ENCODE measurements around the gene CIB1.

CIB1 gene

DNA sequence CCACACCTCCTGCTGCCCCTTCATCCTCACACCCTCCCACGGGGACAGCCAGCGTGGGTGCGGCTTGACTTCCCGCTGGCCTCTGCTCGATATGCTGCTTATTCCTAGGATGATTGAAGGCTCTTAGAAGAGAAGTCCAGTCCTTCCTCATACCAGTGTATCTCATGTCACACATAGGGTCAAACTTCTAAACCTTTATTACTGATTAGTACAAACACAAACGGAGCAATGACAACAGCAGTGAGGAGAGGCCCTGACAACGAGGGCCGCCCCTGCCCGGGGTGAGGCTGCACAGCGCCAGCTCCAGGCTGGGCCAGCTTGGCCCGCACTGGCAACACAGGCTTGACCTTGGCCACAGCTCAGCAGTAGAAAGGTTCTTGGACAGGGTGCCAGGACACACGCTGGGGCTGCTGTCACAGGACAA lies 3.7 kb downstream of the CIB1 start:
- no peaks in the 10 kb centered on the region for H3K9me3 ChIP-seq (ENCODE audit: control insufficient read depth, low read length)
- peaks cover 35% of the 10 kb centered on the region for H3K36me3 ChIP-seq (ENCODE audit: control insufficient read depth, insufficient read depth, low read length)
- no peaks in the 10 kb centered on the region for H3K27me3 ChIP-seq (replicated peaks; ENCODE audit: control insufficient read depth, insufficient read depth, low read length, poor library complexity, severe bottlenecking)
- H3K4me3 ChIP-seq (ENCODE audit: insufficient read depth, low read depth, low read length, poor library complexity, severe bottlenecking), result no peak overlapping the region
- peaks cover 45% of the 10 kb centered on the region for H3K4me1 ChIP-seq (ENCODE audit: control insufficient read depth, insufficient read depth, low read length, poor library complexity, severe bottlenecking)
- no peak for DNase-seq
- H3K27ac ChIP-seq (ENCODE audit: insufficient read depth, low read length, poor library complexity, severe bottlenecking), result peak overlapping the region; percentile 96

DNA sequence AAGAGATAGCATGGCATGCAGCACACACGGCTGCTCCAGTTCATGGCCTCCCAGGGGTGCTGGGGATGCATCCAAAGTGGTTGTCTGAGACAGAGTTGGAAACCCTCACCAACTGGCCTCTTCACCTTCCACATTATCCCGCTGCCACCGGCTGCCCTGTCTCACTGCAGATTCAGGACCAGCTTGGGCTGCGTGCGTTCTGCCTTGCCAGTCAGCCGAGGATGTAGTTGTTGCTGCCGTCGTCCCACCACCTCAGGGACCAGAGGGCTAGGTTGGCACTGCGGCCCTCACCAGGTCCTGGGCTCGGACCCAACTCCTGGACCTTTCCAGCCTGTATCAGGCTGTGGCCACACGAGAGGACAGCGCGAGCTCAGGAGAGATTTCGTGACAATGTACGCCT lies 4.8 kb downstream of the CIB1 start:
- Histone ChIP-seq H3K9me3 (ENCODE audit: control insufficient read depth, low read length) (no peaks in the 10 kb centered on the region), H3K27ac (ENCODE audit: insufficient read depth, low read length, poor library complexity, severe bottlenecking) (peak overlapping the region; percentile 40), H3K36me3 (ENCODE audit: control insufficient read depth, insufficient read depth, low read length) (peaks cover 41% of the 10 kb centered on the region), H3K4me3 (ENCODE audit: insufficient read depth, low read depth, low read length, poor library complexity, severe bottlenecking) (no peak overlapping the region), H3K27me3 (replicated peaks; ENCODE audit: control insufficient read depth, insufficient read depth, low read length, poor library complexity, severe bottlenecking) (no peaks in the 10 kb centered on the region), H3K4me1 (ENCODE audit: control insufficient read depth, insufficient read depth, low read length, poor library complexity, severe bottlenecking) (peaks cover 36% of the 10 kb centered on the region)
- no peak for DNase-seq

DNA sequence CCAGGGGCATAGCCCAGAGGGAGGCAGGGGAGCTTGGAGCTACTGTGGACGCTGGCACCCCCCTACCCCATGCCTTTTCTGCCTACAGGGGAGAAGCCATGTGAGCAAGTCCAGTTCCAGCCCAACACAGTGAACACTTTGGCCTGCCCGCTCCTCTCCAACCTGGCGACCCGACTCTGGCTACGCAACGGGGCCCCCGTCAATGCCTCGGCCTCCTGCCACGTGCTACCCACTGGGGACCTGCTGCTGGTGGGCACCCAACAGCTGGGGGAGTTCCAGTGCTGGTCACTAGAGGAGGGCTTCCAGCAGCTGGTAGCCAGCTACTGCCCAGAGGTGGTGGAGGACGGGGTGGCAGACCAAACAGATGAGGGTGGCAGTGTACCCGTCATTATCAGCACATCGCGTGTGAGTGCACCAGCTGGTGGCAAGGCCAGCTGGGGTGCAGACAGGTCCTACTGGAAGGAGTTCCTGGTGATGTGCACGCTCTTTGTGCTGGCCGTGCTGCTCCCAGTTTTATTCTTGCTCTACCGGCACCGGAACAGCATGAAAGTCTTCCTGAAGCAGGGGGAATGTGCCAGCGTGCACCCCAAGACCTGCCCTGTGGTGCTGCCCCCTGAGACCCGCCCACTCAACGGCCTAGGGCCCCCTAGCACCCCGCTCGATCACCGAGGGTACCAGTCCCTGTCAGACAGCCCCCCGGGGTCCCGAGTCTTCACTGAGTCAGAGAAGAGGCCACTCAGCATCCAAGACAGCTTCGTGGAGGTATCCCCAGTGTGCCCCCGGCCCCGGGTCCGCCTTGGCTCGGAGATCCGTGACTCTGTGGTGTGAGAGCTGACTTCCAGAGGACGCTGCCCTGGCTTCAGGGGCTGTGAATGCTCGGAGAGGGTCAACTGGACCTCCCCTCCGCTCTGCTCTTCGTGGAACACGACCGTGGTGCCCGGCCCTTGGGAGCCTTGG lies 5.6 kb downstream of the CIB1 start:
- H3K4me3 ChIP-seq (ENCODE audit: insufficient read depth, low read depth, low read length, poor library complexity, severe bottlenecking), result no peak overlapping the region
- peaks cover 41% of the 10 kb centered on the region for H3K36me3 ChIP-seq (ENCODE audit: control insufficient read depth, insufficient read depth, low read length)
- peak overlapping the region; percentile 40 for H3K27ac ChIP-seq (ENCODE audit: insufficient read depth, low read length, poor library complexity, severe bottlenecking)
- DNase-seq, result no peak
- H3K4me1 ChIP-seq (ENCODE audit: control insufficient read depth, insufficient read depth, low read length, poor library complexity, severe bottlenecking), result peaks cover 35% of the 10 kb centered on the region
- H3K9me3 ChIP-seq (ENCODE audit: control insufficient read depth, low read length), result no peaks in the 10 kb centered on the region
- H3K27me3 ChIP-seq (replicated peaks; ENCODE audit: control insufficient read depth, insufficient read depth, low read length, poor library complexity, severe bottlenecking), result no peaks in the 10 kb centered on the region

DNA sequence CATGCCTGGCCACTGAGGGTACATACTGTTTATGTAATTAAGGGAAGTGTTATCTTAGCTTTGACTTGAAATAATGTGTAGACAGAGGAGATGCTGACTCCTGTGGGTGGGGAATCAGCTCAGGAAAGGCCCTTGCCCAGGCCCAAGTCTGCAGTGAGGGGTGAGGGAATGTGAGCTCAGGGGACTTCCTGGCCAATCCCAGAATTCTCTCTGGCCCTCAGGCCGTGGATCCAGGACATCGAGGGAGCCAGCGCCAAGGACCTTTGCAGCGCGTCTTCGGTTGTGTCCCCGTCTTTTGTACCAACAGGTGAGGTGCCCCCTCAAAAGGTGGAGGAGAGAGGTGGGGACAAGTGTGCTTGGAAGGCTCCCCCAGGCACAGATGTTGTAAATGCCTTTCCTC lies 6.4 kb downstream of the CIB1 start:
- peaks cover 28% of the 10 kb centered on the region for H3K4me1 ChIP-seq (ENCODE audit: control insufficient read depth, insufficient read depth, low read length, poor library complexity, severe bottlenecking)
- H3K27ac ChIP-seq (ENCODE audit: insufficient read depth, low read length, poor library complexity, severe bottlenecking), result no peak overlapping the region
- H3K27me3 ChIP-seq (replicated peaks; ENCODE audit: control insufficient read depth, insufficient read depth, low read length, poor library complexity, severe bottlenecking), result no peaks in the 10 kb centered on the region
- DNase-seq, result no peak
- H3K4me3 ChIP-seq (ENCODE audit: insufficient read depth, low read depth, low read length, poor library complexity, severe bottlenecking), result no peak overlapping the region
- H3K9me3 ChIP-seq (ENCODE audit: control insufficient read depth, low read length), result no peaks in the 10 kb centered on the region
- H3K36me3 ChIP-seq (ENCODE audit: control insufficient read depth, insufficient read depth, low read length), result peaks cover 41% of the 10 kb centered on the region

DNA sequence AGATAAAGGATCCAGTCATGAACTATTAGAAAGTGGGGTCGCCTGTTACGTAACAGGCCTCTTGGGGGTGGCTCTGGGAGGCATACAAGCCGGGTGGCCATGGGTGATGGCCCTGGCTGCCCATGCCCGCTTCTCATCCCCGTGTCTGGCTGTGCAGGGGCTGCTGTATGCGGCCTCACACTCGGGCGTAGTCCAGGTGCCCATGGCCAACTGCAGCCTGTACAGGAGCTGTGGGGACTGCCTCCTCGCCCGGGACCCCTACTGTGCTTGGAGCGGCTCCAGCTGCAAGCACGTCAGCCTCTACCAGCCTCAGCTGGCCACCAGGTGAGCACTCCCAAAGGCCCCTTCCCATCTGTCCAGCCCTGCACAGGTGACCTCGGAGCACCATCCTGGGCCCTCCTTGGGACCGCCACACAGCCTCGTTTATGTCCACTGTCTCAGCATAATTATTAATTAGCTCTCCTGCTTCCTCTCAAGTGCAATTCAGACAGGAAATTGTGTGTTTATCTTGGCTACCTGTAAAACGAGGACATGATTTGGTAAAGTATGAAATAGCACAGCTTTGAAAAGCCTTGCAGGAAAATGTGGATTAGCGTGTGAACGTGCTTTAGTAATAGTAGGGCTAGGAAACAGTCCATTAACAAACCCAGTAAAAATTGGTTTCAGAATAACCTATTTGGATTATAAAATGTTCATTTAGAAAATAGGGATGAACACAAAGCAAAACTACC lies 8.1 kb downstream of the CIB1 start:
- peaks cover 12% of the 10 kb centered on the region for H3K4me1 ChIP-seq (ENCODE audit: control insufficient read depth, insufficient read depth, low read length, poor library complexity, severe bottlenecking)
- H3K36me3 ChIP-seq (ENCODE audit: control insufficient read depth, insufficient read depth, low read length), result peaks cover 41% of the 10 kb centered on the region
- H3K4me3 ChIP-seq (ENCODE audit: insufficient read depth, low read depth, low read length, poor library complexity, severe bottlenecking), result no peak overlapping the region
- no peak for DNase-seq
- H3K27me3 ChIP-seq (replicated peaks; ENCODE audit: control insufficient read depth, insufficient read depth, low read length, poor library complexity, severe bottlenecking), result no peaks in the 10 kb centered on the region
- H3K27ac ChIP-seq (ENCODE audit: insufficient read depth, low read length, poor library complexity, severe bottlenecking), result no peak overlapping the region
- H3K9me3 ChIP-seq (ENCODE audit: control insufficient read depth, low read length), result no peaks in the 10 kb centered on the region

DNA sequence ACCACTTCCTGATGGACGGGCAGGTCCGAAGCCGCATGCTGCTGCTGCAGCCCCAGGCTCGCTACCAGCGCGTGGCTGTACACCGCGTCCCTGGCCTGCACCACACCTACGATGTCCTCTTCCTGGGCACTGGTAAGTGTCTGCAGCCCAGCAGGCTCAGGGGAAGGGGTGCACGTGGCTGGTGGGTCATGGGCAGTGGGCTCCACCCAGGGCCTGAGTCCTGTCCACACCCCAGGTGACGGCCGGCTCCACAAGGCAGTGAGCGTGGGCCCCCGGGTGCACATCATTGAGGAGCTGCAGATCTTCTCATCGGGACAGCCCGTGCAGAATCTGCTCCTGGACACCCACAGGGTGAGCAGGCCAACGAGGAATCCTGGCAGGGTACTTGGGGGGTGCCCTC lies 8.7 kb downstream of the CIB1 start:
- no peak overlapping the region for H3K27ac ChIP-seq (ENCODE audit: insufficient read depth, low read length, poor library complexity, severe bottlenecking)
- H3K4me1 ChIP-seq (ENCODE audit: control insufficient read depth, insufficient read depth, low read length, poor library complexity, severe bottlenecking), result peaks cover 6% of the 10 kb centered on the region
- H3K9me3 ChIP-seq (ENCODE audit: control insufficient read depth, low read length), result no peaks in the 10 kb centered on the region
- no peak for DNase-seq
- H3K36me3 ChIP-seq (ENCODE audit: control insufficient read depth, insufficient read depth, low read length), result peaks cover 40% of the 10 kb centered on the region
- H3K27me3 ChIP-seq (replicated peaks; ENCODE audit: control insufficient read depth, insufficient read depth, low read length, poor library complexity, severe bottlenecking), result no peaks in the 10 kb centered on the region
- H3K4me3 ChIP-seq (ENCODE audit: insufficient read depth, low read depth, low read length, poor library complexity, severe bottlenecking), result no peak overlapping the region

DNA sequence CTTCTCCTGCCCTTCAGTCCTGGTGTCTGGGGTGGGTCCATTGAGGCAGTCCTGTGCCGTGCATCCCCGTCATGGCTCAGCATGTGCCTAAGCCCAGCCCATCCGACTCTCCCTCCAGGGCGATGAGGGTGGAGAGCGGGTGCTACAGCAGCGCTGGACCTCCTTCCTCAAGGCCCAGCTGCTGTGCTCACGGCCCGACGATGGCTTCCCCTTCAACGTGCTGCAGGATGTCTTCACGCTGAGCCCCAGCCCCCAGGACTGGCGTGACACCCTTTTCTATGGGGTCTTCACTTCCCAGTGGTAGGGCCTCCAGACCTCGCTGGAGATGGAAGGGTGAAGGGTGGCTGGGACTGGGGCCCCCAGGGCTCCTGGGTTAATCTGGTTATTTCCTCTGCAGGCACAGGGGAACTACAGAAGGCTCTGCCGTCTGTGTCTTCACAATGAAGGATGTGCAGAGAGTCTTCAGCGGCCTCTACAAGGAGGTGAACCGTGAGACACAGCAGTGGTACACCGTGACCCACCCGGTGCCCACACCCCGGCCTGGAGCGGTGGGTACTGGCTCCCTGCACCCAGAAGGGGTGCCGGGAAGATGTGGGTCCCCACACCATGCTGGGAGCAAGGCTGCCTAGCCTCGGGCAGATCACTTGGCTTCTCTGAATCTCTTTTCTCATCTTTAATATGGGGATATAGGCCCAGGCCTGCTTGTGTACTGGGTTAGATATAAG lies 10.1 kb downstream of the CIB1 start:
- Histone ChIP-seq H3K4me1 (ENCODE audit: control insufficient read depth, insufficient read depth, low read length, poor library complexity, severe bottlenecking) (no peaks in the 10 kb centered on the region), H3K27me3 (replicated peaks; ENCODE audit: control insufficient read depth, insufficient read depth, low read length, poor library complexity, severe bottlenecking) (no peaks in the 10 kb centered on the region), H3K9me3 (ENCODE audit: control insufficient read depth, low read length) (no peaks in the 10 kb centered on the region), H3K4me3 (ENCODE audit: insufficient read depth, low read depth, low read length, poor library complexity, severe bottlenecking) (no peak overlapping the region), H3K27ac (ENCODE audit: insufficient read depth, low read length, poor library complexity, severe bottlenecking) (no peak overlapping the region), H3K36me3 (ENCODE audit: control insufficient read depth, insufficient read depth, low read length) (peaks cover 27% of the 10 kb centered on the region)
- DNase-seq, result no peak

DNA sequence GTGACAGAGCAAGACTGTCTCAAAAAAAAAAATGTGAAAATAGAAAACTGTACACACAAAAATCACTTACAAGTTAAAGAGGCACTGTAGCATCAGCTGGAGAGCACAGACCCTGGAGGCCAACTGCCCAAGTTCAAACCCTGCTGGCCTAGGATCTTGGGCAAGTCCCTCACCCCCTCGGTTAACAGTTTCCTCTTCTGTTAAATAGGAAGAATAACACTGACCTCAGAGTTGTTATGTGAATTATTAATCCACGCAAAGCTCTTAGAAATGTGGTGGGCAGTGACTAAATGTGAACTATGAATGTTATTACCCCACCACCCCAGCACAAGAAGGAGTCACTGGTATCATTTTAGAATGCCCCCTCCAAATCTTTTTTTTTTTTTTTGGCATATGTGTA lies 11.2 kb downstream of the CIB1 start:
- no peak overlapping the region for H3K27ac ChIP-seq (ENCODE audit: insufficient read depth, low read length, poor library complexity, severe bottlenecking)
- DNase-seq, result no peak
- H3K4me3 ChIP-seq (ENCODE audit: insufficient read depth, low read depth, low read length, poor library complexity, severe bottlenecking), result no peak overlapping the region
- H3K36me3 ChIP-seq (ENCODE audit: control insufficient read depth, insufficient read depth, low read length), result peaks cover 17% of the 10 kb centered on the region
- no peaks in the 10 kb centered on the region for H3K27me3 ChIP-seq (replicated peaks; ENCODE audit: control insufficient read depth, insufficient read depth, low read length, poor library complexity, severe bottlenecking)
- H3K9me3 ChIP-seq (ENCODE audit: control insufficient read depth, low read length), result no peaks in the 10 kb centered on the region
- H3K4me1 ChIP-seq (ENCODE audit: control insufficient read depth, insufficient read depth, low read length, poor library complexity, severe bottlenecking), result no peaks in the 10 kb centered on the region

DNA sequence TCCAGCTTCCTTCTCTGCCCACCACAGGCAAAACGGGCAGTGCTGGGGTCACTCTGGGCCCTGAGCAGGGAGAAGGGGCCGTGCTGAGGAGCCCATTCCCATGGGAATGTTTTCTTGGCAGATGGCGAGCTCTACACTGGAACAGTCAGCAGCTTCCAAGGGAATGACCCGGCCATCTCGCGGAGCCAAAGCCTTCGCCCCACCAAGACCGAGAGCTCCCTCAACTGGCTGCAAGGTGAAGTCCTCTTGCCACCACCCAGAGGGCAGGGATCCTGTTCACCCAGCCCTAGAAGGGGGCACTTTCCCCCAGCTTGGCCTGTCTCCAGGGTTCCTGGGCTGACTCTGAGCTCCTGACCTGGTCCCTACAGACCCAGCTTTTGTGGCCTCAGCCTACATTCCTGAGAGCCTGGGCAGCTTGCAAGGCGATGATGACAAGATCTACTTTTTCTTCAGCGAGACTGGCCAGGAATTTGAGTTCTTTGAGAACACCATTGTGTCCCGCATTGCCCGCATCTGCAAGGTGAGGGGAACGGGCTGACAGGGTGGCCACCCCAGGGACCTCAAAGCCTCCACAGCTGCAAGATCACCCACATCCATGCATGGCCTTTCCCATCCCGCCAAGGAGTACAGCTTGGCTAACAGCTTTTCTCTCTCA lies 12.4 kb downstream of the CIB1 start:
- no peaks in the 10 kb centered on the region for H3K4me1 ChIP-seq (ENCODE audit: control insufficient read depth, insufficient read depth, low read length, poor library complexity, severe bottlenecking)
- peaks cover 15% of the 10 kb centered on the region for H3K36me3 ChIP-seq (ENCODE audit: control insufficient read depth, insufficient read depth, low read length)
- H3K27me3 ChIP-seq (replicated peaks; ENCODE audit: control insufficient read depth, insufficient read depth, low read length, poor library complexity, severe bottlenecking), result no peaks in the 10 kb centered on the region
- no peaks in the 10 kb centered on the region for H3K9me3 ChIP-seq (ENCODE audit: control insufficient read depth, low read length)
- no peak overlapping the region for H3K4me3 ChIP-seq (ENCODE audit: insufficient read depth, low read depth, low read length, poor library complexity, severe bottlenecking)
- H3K27ac ChIP-seq (ENCODE audit: insufficient read depth, low read length, poor library complexity, severe bottlenecking), result no peak overlapping the region
- DNase-seq, result no peak
